Measurements from ENCODE around the gene TSSC4.

Gene TSSC4

GRCh38 chr11:2450321-2451041 lies 49.9 kb downstream of the TSSC4 start:
- no peak for DNase-seq

- no peak for DNase-seq
Observed at GRCh38 chr11:2451336-2451735, 50.8 kb downstream of the TSSC4 start.

- DNase-seq: no peak
Observed at GRCh38 chr11:2451916-2452315, 51.4 kb downstream of the TSSC4 start.

- DNase-seq: no peak
Observed at GRCh38 chr11:2452321-2453012, 51.9 kb downstream of the TSSC4 start.

- DNase-seq: no peak
Observed at GRCh38 chr11:2453436-2453835, 52.9 kb downstream of the TSSC4 start.
